Spleen (tissue), 7 donors: Measurements from ENCODE around the gene CTLA4.

Experiments
- POLR2A ChIP-seq, 3 donors: fragments of 450-650 bp; IDR thresholded peaks; one replicate each; pipeline ENCODE4 v1.5.1; 2017; ENCODE audit warnings: antibody characterized with exemption in 3 of 3, mild to moderate bottlenecking in 1 of 3
- POLR2AphosphoS5 ChIP-seq, 3 donors: sonication (generic); formaldehyde crosslinking; IDR thresholded peaks; one replicate each; pipeline ENCODE4 v1.5.1; 2017; ENCODE audit warnings: antibody characterized with exemption in 3 of 3
- TF ChIP-seq, protein P1 (sequence below), 11 experiments: fragments of 200-600 bp in 7 of 11; fragments of 450-650 bp in 4 of 11; sonication (generic) in 4 of 11; IDR thresholded peaks in 8 of 11; conservative IDR thresholded peaks in 3 of 11; 1 replicate in 7 of 11; 2 replicates in 4 of 11; pipeline versions ENCODE4 v1.4.0 to v1.8.0; 2016 to 2021; ENCODE audit warnings: antibody characterized with exemption in 11 of 11, inconsistent platforms in 4 of 11, mild to moderate bottlenecking in 1 of 11
- donor health status: DM: no; HTN: no; CAD: no; lungs with moderate emphysema.
- donor health status: DM: no; HTN: no; CAD: no.
- donor health status: DM: no; HTN: no; CAD: no.

- TF ChIP-seq, protein P1, sequence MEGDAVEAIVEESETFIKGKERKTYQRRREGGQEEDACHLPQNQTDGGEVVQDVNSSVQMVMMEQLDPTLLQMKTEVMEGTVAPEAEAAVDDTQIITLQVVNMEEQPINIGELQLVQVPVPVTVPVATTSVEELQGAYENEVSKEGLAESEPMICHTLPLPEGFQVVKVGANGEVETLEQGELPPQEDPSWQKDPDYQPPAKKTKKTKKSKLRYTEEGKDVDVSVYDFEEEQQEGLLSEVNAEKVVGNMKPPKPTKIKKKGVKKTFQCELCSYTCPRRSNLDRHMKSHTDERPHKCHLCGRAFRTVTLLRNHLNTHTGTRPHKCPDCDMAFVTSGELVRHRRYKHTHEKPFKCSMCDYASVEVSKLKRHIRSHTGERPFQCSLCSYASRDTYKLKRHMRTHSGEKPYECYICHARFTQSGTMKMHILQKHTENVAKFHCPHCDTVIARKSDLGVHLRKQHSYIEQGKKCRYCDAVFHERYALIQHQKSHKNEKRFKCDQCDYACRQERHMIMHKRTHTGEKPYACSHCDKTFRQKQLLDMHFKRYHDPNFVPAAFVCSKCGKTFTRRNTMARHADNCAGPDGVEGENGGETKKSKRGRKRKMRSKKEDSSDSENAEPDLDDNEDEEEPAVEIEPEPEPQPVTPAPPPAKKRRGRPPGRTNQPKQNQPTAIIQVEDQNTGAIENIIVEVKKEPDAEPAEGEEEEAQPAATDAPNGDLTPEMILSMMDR (IDR thresholded peaks at IDR 0.05 in 8 of 11, conservative IDR thresholded peaks at IDR 0.05 in 3 of 11): no peak
- TF ChIP-seq POLR2AphosphoS5 (IDR thresholded peaks at IDR 0.05) (no peak), POLR2A (IDR thresholded peaks at IDR 0.05) (no peak)
These were observed 20.1 kb downstream of the CTLA4 start for GRCh38 chr2:203887677-203888076.
